Mammary epithelial cell (primary cell): ENCODE measurements around the gene KRT6A.

Experiments
- EZH2 ChIP-seq: IDR thresholded peaks from 2 replicates; pipeline ENCODE4 v1.6.1; 2012; ENCODE audit warnings: low read length, inconsistent platforms, borderline replicate concordance
- TF ChIP-seq, protein P1 (sequence below), 2 donors: IDR thresholded peaks in 1 of 2; conservative IDR thresholded peaks in 1 of 2; 2 replicates each; pipeline ENCODE4 v1.5.1; 2011 to 2012; ENCODE audit warnings: inconsistent platforms in 2 of 2, low read length in 2 of 2, mild to moderate bottlenecking in 2 of 2, control low read depth in 1 of 2, low read depth in 1 of 2; ENCODE audit not compliant: insufficient read depth in 1 of 2; ENCODE audit errors: extremely low read depth in 1 of 2

DNA sequence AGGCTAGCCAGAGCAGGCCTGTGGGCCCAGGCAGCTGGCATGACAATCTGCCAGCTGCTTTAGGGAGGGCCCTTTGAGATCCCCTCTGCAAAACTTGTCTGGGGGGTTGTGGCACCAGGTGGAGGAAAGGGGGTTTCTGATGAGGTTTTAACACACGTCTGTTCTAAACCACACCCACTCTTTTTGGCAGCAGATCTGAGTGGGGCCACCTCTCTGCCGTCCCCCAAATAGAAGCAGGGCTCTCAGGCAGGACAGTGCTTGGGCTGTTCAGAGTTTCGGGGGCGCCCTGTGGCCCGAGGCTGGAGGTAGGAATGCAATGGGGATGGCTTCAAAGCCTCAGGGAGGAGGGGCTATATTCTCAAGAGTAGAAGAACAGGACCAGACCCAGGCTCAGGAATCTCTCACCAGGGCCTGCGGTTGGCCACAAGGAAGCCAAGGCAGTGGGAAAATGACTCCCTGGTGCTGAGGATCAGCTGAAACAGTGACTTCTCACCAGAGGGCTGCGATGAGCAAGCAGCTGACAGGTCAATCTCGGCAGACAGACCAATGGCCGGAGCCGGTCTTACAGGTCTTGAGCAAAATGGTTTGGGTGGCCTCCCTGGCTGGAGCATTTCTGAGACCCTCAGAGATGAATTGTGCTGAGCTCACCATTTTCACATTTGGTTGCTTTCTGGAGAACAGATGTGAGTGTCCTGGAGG, 28.7 kb upstream of the KRT6A start:
- TF ChIP-seq, protein P1, sequence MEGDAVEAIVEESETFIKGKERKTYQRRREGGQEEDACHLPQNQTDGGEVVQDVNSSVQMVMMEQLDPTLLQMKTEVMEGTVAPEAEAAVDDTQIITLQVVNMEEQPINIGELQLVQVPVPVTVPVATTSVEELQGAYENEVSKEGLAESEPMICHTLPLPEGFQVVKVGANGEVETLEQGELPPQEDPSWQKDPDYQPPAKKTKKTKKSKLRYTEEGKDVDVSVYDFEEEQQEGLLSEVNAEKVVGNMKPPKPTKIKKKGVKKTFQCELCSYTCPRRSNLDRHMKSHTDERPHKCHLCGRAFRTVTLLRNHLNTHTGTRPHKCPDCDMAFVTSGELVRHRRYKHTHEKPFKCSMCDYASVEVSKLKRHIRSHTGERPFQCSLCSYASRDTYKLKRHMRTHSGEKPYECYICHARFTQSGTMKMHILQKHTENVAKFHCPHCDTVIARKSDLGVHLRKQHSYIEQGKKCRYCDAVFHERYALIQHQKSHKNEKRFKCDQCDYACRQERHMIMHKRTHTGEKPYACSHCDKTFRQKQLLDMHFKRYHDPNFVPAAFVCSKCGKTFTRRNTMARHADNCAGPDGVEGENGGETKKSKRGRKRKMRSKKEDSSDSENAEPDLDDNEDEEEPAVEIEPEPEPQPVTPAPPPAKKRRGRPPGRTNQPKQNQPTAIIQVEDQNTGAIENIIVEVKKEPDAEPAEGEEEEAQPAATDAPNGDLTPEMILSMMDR (conservative IDR thresholded peaks at IDR 0.05 in 1 of 2, IDR thresholded peaks at IDR 0.05 in 1 of 2; ENCODE audit: extremely low read depth in 1 of 2, insufficient read depth in 1 of 2, low read depth in 1 of 2, low read length in 2 of 2), result peak in 1 of 2 donors; percentile 15
- TF ChIP-seq EZH2, result no peak
